ENCODE results near the gene UBALD2. TPM values are rescaled to one million over a fixed set of nuclear protein-coding genes. Genes with fewer than 3 reads are reported as not detected.

UBALD2 gene
- total and polyA plus RNA-seq, 2 of the 4 experiments (the other 2 are of a cell fraction), result 0.90 to 12.1 TPM

GRCh38 chr17:76250141-76250540, 15.0 kb upstream of the UBALD2 start:
- intact Hi-C loops (cut with micrococcal nuclease), result no loop called here
- no peak overlapping the region for H3K14ac ChIP-seq (replicated peaks; ENCODE audit: low read depth, low read length)
- no peaks in the 10 kb centered on the region for H3K9me3 ChIP-seq (ENCODE audit: control insufficient read depth, insufficient read depth, low read length)
- no peak overlapping the region; the same call in 1 of the 2 replicates for H2BK20ac ChIP-seq (ENCODE audit: low read depth, low read length)
- no peak overlapping the region for H3K4me3 ChIP-seq (ENCODE audit: insufficient read depth, low read depth, low read length)
- H4K20me1 ChIP-seq (ENCODE audit: insufficient read depth, low read length), result no peaks in the 10 kb centered on the region; the same call in 1 of the 2 replicates
- H3K79me1 ChIP-seq (ENCODE audit: low read depth in 1 of 2, low read length in 2 of 2), result no peaks in the 10 kb centered on the region; a peak in 1 of 4 replicates
- H2AFZ ChIP-seq (replicated peaks; ENCODE audit: low read length, poor library complexity), result no peak overlapping the region
- H2BK120ac ChIP-seq (ENCODE audit: low read depth, low read length), result no peak overlapping the region
- H2BK15ac ChIP-seq (ENCODE audit: low read depth, low read length), result no peak overlapping the region
- no peak overlapping the region for H3K4me2 ChIP-seq (ENCODE audit: low read depth, low read length)
- WGBS, 2 experiments (ENCODE audit: extremely low coverage in 2 of 2, insufficient read length in 1 of 2), result 83% methylated on average over 1 of the region's 6 CpGs; no CpG with 5 or more reads in 1 of the 2 experiments
- H3K23ac ChIP-seq (ENCODE audit: low read depth, low read length), result no peak overlapping the region
- H3K56ac ChIP-seq (ENCODE audit: extremely low read depth, insufficient read depth, low read length), result no peak overlapping the region
- no peak overlapping the region for H4K8ac ChIP-seq (ENCODE audit: low read depth in 2 of 2, low read length in 2 of 2)
- H2AK9ac ChIP-seq (replicated peaks; ENCODE audit: low read depth, low read length, poor library complexity), result no peak overlapping the region
- TF ChIP-seq CTCF (conservative IDR thresholded peaks at IDR 0.05; ENCODE audit: low read depth, low read length), result no peak
- no peak for TF ChIP-seq SMC3 (IDR thresholded peaks at IDR 0.05; ENCODE audit: low read depth, low read length)
- TF ChIP-seq RAD21 (IDR thresholded peaks at IDR 0.05; ENCODE audit: low read length), result no peak
- TF ChIP-seq RFX5 (IDR thresholded peaks at IDR 0.05; ENCODE audit: low read depth, low read length), result no peak
- TF ChIP-seq USF2 (IDR thresholded peaks at IDR 0.05; ENCODE audit: low read depth, low read length), result no peak
- TF ChIP-seq CHD1 (IDR thresholded peaks at IDR 0.05; ENCODE audit: low read depth, low read length), result no peak
- TF ChIP-seq RCOR1 (IDR thresholded peaks at IDR 0.05; ENCODE audit: insufficient replicate concordance, low read length), result no peak
- no peaks in the 10 kb centered on the region for H3K36me3 ChIP-seq (ENCODE audit: control insufficient read depth, insufficient read depth, low read length)
- no peak overlapping the region for H2BK5ac ChIP-seq (ENCODE audit: low read depth, low read length, poor library complexity, severe bottlenecking)
- H3K9me1 ChIP-seq (ENCODE audit: insufficient read depth, low read length), result peaks cover 22% of the 10 kb centered on the region
- DNase-seq (no peak), ATAC-seq (ENCODE audit: low read depth) (no peak)
- peaks cover 15% of the 10 kb centered on the region for H3K4me1 ChIP-seq (ENCODE audit: control insufficient read depth, insufficient read depth, low read length)
- H2AK5ac ChIP-seq (ENCODE audit: low read depth, low read length), result no peak overlapping the region
- H3K4ac ChIP-seq (ENCODE audit: low read depth, low read length), result no peak overlapping the region; the same call in 1 of the 2 replicates
- H3K9ac ChIP-seq (ENCODE audit: low read depth, low read length), result no peak overlapping the region
- no peak overlapping the region for H4K91ac ChIP-seq (ENCODE audit: insufficient read depth, low read depth, low read length)
- dilution Hi-C loops (cut with HindIII; ENCODE audit: low sequenced_read_pairs, unreplicated experiment), result no loop called here
- ChIA-PET POLR2A (ENCODE audit: unreplicated experiment) (no interaction called here), CTCF (interaction anchor here (0.6 kb wide), 1 partner anchor 18 kb away, joined by 4 read pairs; no protein-coding TSS in a partner anchor)
- H3K18ac ChIP-seq (ENCODE audit: low read depth, low read length), result no peak overlapping the region
- H3K27me3 ChIP-seq (ENCODE audit: control insufficient read depth, insufficient read depth, low read length), result peaks cover 2% of the 10 kb centered on the region; the same call in 1 of the 2 replicates
- in situ Hi-C loops (cut with MboI; ENCODE audit: low sequenced_read_pairs), result no loop called here
- no peak overlapping the region for H3K27ac ChIP-seq (ENCODE audit: insufficient read depth, low read length)
- no TSS peak for BruUV-seq (replicated peaks)
- H4K5ac ChIP-seq (ENCODE audit: low read depth, low read length), result no peak overlapping the region

Measured in IMR-90 (cell line).